GM19463 (cell line): ENCODE results near the gene KLHL41.

Experiments used
- ATAC-seq: cut with Tn5 transposase; IDR thresholded peaks from one replicate; pipeline ENCODE4 v1.9.1; 2021; ENCODE audit warnings: mild to moderate bottlenecking, moderate library complexity; ENCODE audit not compliant: unreplicated experiment

Gene KLHL41

DNA sequence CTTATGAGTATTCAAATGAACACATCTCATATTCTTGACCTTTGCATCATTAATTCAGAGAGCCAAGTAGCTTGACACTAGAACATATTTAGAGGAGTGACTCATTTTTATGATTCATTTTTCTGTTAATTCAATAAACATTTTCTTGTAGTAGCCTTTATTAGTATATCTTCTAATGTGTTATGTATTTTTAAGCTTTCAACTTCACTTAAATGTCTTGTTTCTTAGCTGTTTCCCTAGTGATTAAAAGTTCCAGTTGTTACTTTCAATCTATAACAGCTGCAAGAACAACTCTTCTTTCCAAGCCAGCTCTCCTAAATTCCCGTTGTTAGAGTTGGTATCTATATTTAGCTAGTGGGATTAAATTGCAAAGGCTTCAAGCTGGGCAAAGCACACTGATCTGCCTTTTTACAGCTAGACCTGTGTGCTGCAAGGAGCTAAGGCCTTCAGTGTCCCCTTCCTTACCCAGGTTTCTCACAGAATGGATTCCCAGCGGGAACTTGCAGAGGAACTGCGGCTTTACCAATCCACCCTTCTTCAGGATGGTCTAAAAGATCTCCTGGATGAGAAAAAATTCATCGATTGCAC, at the start of gene KLHL41:
KLHL41 (plus strand) TSS at position 405 of the 588 bp plus-strand sequence; CDS start at position 482, 77 bp downstream.
- no peak for ATAC-seq

DNA sequence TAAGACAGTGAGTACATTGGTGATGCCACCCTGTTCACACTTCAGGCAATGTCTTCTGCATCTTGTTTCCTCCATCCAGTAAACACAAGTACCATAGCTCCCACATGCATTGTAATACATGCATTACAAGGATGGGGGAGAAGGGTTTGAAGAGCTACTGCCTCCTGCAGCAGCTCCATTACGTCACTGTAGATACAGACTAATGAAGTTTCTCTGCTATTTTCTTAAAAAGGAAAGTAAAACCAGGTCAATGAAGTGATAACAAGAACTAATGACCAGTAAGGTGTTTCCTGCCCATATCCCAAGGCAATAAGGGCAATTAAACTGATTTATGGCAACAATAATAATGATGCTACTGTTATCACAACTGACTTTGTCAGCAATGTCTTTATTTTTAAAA, 48.4 kb upstream of the KLHL41 start:
- peak; percentile 42 for ATAC-seq

GRCh38 chr2:169462896-169463695, 46.4 kb upstream of the KLHL41 start:
- ATAC-seq, result no peak

GRCh38 chr2:169464466-169464865, 45.0 kb upstream of the KLHL41 start:
- no peak for ATAC-seq

DNA sequence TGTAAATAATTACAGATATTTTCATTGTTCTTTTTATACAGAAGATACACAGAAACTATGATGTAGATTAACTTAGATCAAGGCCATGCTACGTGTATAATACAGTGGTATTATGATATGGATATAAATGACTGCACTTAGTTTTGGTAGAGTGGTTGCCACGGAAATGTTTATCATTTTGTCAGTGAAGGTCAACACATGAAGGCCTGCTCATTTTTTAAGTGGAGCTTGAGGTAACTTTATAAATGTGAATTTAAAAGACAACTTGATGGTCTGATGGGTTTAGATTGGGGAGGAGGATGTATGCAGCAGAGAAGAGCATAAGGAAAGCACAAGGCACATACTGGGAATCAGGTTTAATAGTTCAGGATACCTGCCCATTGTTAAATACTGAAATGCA, 44.6 kb upstream of the KLHL41 start:
- ATAC-seq, result no peak

- ATAC-seq, result no peak
These were observed 40.7 kb upstream of the KLHL41 start for GRCh38 chr2:169468841-169469240.

DNA sequence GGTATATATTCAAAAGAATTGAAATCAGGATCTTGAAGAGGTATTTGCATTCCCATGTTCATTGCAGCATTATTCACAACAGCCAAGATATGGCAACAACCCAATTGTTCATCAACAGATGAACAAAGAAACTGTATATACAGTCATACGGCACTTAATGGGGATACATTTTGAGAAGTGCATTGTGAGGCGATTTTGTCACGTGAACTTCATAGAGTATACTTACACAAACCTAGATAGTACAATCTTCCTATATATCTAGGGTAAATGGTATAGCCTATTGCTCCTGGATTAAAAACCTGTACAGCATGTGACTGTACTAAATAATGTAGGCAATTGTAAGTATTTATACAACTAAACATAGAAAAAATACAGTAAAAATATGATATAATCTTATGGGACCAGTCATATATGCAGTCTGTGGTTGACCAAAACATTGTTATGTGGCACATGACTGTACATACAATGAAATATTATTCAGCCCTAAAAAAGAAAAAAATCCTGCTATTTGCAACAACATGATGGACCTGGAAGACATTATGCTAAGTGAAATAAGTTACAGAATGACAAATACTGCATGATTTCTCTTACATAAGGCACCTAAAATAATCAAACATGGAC, 39.4 kb upstream of the KLHL41 start:
- ATAC-seq, result no peak

- no peak for ATAC-seq
These were observed 37.3 kb upstream of the KLHL41 start for GRCh38 chr2:169472249-169472648.

DNA sequence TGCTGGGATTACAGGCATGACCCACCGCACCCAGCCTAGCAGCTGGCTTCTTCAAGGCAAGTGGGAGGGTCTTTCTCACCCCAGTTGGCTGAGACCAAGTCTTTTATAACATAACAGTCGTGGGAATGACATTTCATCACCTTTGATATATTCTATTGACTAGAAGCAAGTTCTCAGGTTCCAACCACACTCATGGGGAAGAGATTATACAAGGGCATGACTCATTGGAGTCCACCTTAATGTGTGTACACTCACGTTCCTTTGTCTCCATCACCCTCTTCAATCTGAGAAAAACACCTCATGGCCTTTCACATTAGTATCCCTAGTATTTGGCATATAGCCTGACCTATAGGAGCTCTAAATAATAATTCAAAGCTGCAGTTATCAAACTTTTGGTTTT, 33.0 kb upstream of the KLHL41 start:
- ATAC-seq, result no peak

GRCh38 chr2:169478339-169478738, 31.2 kb upstream of the KLHL41 start:
- no peak for ATAC-seq

GRCh38 chr2:169478745-169479256, 30.7 kb upstream of the KLHL41 start:
- ATAC-seq, result no peak

DNA sequence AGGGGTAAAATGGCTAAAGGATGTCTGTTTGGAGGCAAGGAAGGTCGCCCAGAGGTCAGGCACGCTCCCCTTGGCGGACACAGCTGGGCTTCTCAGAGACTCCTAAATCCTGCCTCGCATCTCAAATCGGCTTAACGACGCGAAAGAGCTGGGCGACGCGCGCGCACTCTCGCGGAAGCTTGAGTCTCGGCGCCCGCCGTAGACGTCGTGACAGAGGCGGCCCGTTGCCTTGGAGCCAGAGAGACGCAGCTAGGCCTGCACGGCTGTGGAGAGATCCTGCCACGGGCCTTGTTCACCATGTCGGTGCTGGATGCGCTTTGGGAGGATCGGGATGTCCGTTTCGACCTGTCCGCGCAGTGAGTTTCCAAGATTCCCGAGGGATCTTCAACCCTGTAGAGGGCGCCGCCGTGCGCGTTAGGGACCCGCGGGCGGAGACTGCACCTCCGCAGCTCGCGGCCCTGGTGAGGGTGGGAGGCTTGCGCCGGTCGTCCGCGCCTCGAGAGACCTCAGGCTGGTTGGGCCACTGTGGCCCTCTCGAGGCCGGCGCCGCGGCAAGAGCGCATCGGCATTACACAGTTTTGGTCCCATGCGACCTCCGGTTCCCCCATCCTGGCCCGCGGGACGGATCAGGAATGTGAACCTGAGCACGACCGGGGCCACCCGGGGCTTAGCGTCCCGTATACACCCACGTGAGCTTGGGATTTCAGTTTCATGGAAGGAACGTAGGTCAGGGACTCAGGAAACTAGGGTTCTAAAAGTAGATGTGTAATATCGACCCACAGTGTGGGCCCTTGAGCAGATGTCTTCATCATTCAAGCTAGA, 30.0 kb upstream of the KLHL41 start, which contains the start of gene BBS5:
BBS5 (plus strand) TSS at position 238 of the 822 bp plus-strand sequence; CDS start at position 298, 60 bp downstream.
- peak; percentile 97 for ATAC-seq

GRCh38 chr2:169480079-169480465, 29.4 kb upstream of the KLHL41 start:
- no peak for ATAC-seq

GRCh38 chr2:169485650-169486138, 23.8 kb upstream of the KLHL41 start:
- no peak for ATAC-seq

DNA sequence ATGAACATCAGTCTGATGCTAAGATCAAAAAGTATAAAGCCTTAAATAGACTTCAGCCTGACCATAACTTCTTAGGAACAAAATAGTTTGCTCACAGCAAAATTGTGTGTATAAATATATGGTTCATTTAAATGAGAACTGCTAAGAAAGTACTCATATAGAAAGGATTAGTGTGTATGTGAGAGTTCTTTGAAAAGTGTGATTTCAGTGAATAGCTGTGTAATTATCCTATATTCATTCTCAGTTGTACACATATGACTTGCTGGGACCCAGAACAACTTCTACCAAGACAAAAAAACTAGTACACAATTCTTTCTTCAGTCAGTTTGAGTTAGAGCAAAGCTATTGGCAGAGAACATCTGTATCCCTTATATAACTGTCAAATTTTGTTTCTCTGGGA, 23.0 kb upstream of the KLHL41 start:
- no peak for ATAC-seq

GRCh38 chr2:169490834-169491233, 18.7 kb upstream of the KLHL41 start:
- ATAC-seq, result no peak

DNA sequence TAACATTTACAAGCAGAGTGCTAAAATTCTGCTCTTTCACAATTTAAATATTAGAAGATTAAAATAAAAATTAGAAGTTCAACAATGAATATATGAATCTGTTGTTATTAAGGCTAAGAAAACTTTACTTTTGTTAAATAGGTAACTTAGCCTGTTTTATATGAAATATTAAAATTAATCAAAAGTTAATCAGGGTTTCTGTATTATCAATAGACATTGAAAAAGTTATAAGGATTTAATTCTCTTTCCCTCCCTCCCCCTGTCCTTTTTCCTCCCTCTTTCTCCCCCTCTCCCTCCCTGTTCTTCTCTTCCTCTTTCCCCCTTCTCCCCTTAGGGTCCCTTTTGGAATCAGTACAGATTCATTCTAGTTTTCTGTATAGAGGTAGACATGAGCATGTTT, 18.1 kb upstream of the KLHL41 start:
- no peak for ATAC-seq

- ATAC-seq, result no peak
These were observed 16.1 kb upstream of the KLHL41 start for GRCh38 chr2:169493360-169493759.

GRCh38 chr2:169495310-169495928, 14.1 kb upstream of the KLHL41 start:
- no peak for ATAC-seq

GRCh38 chr2:169504651-169505050, 4.9 kb upstream of the KLHL41 start:
- no peak for ATAC-seq
